GM21381 (cell line): Measurements from ENCODE around the gene LBH.

Experiments
- ATAC-seq: cut with Tn5 transposase; IDR thresholded peaks from one replicate; pipeline ENCODE4 v1.9.1; 2021; ENCODE audit warnings: mild to moderate bottlenecking, moderate library complexity; ENCODE audit not compliant: unreplicated experiment

The LBH gene

DNA sequence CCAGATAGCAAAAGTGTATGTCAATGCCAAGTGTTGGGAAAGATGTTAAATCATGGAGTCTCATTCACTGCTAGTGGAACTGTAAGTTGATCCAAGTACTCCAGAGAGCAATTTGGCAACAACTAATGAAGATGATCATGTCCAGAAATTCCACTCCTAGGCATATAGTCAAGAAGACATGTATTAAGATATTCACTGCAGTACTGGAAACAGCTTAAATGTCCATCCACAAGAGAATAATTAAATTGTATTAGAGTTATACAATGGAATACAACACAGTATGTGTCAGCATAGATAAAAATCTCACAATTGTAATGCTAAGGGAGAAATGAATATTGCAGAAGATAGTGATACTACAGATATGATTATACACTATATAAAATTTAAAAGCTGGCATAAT, 15.2 kb upstream of the LBH start:
- no peak for ATAC-seq

DNA sequence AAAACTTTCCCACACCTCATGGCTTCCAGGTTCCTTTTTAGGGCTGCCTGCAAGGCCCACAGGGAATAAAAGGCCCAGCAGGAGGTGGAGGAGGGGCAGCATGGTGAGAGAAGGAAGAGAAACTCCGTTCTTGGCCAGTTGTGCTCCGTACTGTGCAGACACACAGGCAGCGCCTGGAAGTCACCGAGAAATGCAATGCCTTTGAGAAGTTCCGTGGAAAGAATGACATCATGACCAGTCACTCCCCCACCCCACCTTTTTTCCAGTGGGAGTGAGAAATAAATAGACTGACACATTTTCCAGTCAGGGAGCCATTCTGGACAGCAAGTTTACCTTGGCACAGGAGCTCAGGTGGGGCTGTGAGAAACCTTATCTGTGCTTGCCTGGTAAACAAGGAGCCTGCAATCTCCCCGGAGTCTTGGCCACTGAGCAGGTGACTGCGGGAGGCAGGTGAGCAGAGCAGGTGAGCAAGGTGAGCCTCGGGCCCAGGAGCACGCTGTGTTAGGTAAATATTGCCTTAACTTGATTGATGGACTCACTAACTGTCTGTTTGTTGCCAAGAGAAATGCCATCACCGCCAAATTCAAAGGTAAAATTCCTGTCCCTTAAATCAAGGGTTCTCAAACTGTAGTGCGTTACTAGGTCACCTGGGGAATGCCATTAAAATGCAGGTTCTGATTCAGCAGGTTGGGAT, 13.5 kb upstream of the LBH start:
- ATAC-seq = no peak

DNA sequence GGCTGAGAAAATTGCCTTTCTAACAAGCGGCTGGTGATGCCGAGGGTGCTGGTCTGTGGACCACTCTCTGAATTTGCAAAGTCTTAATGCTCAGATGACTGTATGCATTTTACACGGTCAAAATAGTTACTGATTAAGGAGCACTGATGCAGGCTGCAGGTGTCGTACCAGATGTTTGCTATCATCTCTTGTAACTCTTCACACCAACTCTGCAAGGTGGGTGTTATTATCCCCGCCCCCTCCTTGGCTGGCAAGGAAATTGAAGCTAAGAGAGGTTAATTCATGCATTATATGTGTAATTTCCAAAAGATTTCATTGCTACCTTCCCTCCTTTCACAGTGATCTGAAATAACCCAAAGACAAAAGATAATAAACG, 13.0 kb upstream of the LBH start:
- no peak for ATAC-seq

DNA sequence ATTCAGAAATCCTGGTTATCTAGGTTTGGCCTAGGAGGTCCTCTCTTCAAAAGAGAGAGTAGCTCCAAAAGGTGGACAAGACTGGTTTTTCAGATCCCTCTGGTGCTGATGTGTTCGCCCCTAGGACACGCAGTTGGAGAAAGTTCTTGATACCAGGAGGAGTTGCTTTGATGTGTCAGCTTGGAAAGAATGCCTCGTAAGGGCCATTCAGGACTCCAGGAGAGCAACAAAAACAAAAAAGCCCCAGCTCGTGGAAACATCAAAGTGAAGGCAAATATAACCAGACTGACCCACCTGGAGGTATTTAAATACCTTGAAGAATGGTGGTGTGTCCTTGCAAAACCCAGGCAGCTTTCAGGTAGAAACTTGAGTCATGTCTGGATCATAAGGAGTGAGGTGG, 12.5 kb upstream of the LBH start:
- ATAC-seq = no peak

DNA sequence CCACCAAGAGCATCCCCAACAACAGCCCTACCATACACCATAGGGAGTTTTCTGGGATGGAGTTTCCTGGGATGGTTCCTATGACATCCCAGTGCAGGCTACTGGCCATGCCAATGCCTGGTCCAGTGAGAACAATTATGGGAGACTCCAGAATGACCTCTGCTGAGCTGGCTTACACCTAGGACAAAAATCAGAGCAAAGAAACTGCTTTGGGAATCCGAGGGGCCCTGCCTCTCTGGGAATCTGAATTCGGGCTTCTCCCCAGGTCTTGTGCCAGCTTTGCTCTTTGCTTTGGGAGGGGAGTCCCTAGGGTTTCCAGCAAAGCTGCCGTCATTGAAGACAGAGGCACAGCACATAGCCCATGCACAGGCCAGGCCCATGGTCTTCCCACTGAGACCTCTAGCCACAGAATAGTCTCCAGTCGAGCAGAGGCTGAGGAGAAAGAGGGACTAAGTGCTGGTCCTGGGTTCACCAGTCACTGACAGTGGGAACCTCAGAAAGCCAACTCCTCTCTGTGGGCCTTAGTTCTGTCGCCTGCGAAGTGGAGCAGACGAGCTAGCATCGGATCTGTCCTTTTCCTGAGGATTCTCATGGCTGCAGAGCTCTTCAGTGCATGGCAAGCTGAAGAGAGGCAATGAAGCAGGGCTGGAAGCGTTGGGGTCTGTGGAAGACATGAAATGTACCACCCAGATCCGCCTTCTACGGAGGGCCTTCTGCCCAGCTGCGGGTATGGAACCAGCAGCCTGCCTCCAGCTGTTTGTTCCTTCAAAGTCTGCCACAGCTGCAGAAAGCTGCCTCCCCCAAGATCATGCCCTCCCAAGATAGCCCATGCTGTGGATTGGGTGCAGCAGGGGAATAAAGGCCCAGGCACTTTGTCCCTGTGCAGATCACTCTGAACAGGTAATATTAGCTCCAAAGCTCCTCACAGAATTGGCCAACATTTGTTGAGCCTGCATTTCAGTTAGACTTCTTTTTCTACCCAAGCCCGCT, 11.2 kb upstream of the LBH start:
- ATAC-seq = no peak

DNA sequence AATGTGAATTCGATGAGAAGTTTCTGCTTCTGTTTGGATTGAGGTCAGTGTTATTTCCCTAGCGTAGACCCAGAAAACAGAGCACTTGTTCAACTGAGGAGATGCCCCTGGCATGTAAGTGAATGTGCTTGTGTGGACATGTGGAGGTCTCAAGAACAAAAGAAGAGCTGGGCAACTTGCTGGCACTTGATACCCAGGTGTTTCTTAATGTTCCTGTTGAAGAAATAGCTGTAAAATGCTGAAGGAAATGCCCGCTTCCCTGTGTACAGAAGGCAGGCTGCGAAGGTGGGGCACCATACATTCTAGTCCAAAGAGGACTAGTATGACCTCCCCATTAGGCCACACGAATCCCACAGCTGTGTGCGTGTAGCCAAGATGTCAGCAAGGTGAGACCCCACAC, 9.8 kb upstream of the LBH start:
- no peak for ATAC-seq

DNA sequence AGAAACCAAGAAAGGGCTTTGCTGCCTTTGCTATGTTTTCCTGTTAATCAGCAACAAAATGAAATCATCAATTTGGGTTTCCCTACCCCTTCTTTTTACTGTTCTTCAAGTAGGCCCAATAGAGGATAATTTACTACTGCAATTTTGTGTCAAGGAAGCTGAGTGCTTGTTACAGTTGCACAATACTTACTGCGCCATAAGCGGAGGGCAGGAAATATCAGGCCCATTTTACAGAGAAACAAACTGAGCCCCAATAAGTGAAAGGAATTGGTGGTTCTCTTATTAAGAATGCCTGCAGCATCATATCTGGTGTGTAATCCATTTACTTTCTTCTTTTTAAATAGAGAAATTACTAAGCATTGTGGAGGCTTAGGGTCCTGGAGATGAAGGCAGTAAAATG, 9.3 kb upstream of the LBH start:
- no peak for ATAC-seq

DNA sequence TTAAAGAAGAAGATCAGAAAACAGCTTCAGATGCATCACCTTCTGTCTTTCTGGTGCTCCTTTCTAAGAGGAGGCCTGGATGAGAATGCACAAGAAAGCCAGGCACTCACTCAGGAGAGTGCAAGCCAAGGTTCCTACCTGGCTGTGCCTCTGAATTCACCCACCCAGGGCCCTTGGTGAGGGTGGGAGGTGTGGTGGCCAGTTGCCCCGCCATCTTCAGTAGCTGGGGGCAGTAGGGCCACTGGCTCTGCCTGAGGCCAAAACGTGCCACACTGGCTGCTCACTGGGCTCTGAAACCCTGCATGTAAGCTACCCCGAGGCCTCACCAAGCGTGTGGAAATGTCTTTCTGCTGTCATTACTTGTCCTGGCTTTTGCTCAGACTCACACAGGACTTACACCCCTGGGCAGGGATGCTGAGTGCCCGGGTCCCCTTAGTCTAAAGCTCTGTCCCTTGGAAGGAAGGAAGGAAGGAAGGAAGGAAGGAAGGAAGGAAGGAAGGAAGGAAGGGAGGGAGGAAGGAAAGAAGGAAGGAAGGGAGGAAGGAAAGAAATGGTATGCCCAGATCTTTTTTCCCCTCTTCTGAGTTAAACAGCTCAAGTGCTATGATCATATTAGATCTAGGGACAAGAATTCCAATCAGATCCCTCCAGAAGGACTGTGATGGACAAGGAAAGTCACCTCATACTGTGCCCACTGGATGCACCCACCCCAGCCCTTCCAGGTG, 8.5 kb upstream of the LBH start:
- no peak for ATAC-seq

DNA sequence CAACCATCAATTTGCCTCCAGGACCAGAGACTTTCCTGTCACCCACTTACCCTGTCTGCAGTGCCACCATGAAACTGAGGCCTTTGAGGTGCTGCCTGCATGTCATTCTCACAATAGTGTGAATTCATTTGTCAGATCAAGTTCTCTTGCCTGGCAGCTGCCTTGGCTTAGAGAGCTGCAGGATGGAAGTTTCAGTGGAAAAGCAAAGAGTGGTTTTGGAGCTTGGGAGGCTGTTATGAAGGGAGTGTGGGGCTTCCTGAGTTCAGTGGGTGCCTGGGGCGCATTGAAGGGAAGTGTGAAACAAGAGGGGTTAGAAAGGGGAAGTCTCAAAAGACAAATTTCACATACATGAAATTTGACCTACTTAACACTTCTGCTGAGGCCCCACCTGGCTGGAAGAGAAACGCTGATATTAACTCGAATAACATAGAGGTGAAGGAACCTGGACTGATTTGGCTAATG, 7.9 kb upstream of the LBH start:
- peak; percentile 49 for ATAC-seq

DNA sequence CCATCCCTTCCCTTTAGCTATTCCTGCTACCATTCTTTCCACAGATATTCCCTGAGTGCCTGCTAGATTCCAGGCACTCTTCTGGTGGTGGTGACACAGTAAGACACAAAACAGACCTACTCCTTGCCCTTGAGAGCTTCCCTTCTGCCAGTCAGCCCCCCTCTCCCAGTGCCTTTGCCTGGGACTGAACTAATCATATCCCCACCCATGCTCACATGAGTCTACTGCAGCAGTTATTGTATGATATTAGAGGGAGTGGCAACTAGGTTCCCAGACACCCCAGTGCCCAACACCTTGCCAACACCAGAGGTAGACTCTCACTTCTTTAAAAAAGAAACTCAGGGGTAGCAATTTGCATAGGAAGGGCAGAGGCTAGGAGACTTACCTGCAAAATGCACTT, 7.2 kb upstream of the LBH start:
- ATAC-seq = no peak

DNA sequence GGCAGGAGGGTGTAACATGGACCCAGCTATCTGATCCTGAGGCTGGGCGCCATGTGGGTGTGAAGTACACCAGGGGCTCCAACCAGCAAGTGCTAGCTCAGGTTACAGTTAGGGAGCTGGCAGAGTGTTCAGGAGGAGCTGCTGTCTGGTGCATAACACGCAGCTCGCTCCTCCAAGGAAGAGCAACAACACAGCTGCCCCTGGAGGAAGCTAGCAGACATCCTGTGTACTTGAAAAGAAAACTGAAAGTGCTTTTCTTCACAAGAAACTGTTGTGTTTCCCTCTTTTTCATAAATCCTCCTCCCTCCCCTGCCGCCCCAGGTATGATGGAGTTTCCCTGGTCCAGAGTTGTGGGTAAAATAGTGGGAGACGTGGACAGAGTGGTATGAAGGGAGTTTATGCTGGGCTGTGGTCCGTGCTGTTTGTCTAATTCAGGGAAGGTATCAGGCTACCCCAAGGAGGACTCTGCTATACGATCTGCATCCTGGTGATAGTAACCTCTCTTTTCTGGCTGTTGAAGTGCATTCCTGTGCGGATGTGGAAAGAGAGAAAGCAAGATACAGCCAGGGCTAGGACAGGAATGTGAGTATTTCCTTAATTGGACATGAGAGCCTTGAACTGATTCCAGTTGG, 6.1 kb upstream of the LBH start:
- peak; percentile 56 for ATAC-seq

DNA sequence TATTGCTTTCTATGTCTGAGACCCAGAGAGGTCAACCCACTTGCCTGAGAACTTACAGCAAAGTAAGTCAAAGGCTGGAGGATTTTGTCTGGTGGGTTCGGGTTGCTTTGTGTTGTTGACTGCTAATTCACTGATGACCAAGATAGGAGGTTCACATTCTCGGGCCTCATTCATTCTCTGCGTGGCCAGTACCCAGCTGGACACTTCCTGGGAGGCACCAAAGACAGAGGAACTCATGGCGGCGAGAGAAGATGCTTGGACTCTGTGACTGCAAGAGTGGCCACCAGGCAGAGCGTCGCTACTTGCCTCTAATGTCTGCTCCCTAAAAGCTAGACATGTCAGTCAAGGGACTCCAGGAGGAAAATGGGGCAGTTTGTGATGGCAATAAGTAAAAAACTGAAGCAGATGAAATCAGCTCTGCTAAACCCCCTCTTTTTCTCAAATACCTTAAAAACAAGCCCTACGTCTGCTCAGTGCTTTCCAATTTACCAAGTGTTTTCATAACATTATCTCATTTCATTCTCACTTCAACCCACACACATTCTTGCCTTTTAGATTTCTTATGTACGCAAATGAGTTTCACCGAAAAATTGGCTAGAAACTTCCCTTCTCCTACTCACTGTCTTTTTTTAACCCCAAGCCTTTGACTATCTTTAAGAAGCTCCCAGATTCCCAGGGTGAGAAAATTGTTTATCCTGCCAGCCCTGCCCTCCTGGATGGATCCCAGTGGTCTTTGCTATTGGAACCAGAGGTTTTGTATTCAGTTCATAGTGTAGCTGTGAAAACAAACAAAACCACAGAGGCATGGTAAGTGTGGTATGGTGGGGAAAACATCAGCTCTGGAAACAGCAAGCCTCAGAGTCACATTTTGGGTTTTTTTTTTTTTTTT, 4.9 kb upstream of the LBH start:
- no peak for ATAC-seq

DNA sequence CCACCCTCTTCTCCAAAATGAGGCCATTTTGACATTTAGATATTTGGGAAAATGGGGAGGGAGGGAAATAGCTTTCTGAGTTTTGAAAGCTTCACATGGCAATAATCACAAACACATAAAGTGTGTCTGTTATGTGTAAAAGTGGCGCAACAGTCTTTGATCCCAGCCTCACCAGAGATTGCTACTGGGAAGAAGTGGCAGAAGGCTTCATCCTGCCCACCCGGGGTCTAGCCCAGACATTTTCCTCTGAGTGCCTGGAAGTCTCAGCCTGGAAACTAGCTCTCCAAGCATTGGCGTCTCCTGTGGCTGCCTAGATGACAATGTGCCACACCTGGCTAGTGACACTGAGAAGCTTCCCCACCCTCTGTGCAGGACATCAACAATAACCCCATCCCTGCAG, 1.7 kb upstream of the LBH start:
- no peak for ATAC-seq

DNA sequence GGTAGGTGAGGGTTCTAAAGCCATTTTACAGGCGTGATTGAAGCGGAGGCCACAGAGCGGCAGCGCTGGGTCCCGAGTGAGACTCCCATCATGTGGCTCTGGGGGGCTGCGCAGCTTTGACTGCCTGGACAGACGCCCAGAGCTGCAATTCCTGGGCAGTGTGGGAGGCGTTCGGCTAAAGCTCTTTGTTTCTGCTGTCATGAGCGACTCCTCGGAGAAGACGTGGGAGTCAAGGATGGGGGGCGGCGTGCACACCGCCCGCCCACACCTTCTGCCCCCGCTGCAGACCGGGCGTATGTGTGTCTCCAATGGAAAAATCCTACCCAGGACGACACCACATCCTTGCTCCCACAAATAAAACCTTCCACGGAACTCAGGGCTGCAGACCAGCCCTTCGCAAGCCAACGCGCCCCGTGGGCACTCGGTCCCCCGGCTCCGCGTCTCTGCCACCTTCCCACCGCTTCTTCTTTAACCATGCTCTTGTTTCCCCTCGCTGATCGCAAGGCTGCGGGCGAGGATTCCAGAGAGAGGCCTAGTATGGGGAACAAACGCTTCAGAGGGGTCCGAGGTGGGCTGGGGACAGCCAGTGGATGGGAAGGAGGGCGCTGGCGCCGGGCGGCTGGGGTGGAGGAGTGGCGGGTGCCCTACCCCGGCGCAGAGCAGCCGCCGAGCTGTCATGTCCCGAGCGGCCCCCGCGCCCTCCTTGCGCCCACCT, 680 bp upstream of the LBH start:
- peak; percentile 28 for ATAC-seq

DNA sequence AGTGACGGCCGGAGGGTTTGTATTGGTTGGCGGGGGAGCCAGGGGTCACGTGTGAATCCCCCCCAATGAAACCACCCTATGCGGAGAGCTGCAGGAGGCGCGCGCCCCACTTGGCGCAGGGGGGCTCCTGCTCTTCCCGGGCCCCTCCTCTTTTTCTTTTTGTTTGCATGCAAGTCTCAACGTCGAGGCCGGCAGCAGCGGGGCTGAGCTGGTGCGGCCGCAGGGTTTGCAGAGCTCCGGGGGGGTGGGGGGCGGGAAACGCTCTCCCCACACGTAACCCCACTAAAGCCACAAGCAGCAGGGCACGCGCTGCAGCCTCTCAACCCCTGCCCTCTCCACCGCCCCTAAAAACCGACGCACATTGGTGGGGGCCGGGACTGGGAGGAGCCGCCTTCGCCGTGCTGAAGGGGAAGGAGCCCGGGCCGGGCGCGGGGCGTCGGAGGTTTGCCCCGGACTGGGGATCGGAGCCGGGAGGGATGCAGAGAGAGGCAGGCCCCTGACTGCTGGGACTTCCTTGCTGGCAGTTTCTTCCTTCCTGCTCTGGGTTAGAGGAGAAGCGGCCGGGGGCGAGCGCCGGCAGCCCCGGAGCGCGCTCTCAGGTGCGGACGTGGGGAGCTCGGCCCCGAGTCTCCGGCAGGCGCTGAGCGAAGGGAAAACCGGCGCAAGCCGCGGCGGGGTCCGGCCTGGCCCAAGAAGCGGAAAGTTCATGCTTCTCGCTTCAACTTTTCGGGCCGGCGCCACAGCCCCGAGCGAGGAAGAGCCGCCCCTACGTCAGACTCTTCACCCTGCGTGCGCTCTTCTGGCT, 864 bp downstream of the LBH start:
- peak; percentile 10 for ATAC-seq

DNA sequence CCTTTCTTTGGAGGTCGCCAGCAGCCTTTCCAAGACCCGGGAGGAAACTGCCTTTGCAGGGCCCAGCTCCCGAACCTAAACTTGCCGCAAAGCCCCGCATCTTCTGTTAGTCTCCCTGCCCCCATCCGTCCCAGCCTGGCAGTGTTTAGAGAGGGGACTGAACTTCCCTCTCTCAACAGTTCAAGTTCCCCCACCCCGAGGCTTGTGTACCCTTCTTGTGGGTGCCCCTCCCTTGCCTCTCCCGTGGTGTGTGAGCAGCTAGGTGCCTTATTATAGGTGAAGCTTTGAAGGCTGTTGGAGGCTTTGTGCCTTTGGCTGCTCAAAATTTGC, 1.4 kb downstream of the LBH start:
- ATAC-seq = no peak

DNA sequence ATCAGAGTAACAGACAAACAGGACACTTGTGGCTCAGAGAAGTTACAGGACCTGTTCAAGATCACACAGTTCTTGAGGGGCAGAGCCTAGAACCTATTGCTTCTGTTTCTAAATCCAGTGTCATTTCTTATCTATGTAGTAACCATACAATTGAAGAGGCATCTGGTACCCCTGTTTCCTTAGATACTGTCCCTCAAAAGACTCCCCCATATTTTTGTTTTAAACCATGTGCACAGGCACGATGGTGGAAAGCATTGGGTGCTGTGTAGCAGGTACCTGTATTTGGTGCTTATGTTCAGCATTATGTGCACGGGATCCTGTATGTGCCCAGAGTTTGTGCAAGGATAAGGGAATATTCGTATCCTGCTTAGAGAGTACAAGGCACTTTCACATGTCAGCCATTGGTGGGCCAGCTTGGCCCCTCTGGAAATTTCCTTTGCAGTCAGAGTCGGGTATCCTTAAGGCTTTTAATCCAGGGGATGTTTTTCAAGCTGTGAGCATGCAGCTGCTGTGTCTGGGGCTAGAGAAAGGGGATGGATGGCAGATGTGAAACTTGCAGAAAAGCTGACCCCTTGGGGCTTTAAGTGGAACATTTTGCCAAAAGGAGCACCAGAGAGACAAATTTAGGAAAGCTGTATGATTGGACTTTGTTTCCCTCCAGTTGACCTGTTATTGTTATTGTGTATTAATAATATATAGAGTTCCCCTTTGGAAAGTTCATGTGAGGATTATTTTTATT, 2.1 kb downstream of the LBH start:
- no peak for ATAC-seq
